Adrenal gland (tissue), 5 donors: ENCODE data around the gene CHTF18.

Source experiments
- CTCF ChIP-seq, 6 experiments: fragments of 450-650 bp in 4 of 6; fragments of 200-600 bp in 2 of 6; sonication (generic) in 1 of 6; IDR thresholded peaks; 1 replicate in 5 of 6; 2 replicates in 1 of 6; pipeline versions ENCODE4 v1.5.1 to v1.8.0; 2016 to 2021; ENCODE audit warnings: antibody characterized with exemption in 6 of 6, mild to moderate bottlenecking in 2 of 6, moderate library complexity in 1 of 6
- POLR2A ChIP-seq, 2 donors: fragments of 450-650 bp; IDR thresholded peaks; one replicate each; pipeline ENCODE4 v1.6.1; 2017; ENCODE audit warnings: antibody characterized with exemption in 2 of 2, mild to moderate bottlenecking in 2 of 2, moderate library complexity in 1 of 2
- donor health status: DM: no; HTN: no; CAD: no.

GRCh38 chr16:842711-843560 lies 54.5 kb downstream of the CHTF18 start:
- TF ChIP-seq CTCF (IDR thresholded peaks at IDR 0.05): no peak
- no peak for TF ChIP-seq POLR2A (IDR thresholded peaks at IDR 0.05)
